Fibroblast of lung (primary cell): ENCODE data around the gene KCNH2. TPM values are rescaled to one million over a fixed set of nuclear protein-coding genes. Genes with fewer than 3 reads are reported as not detected.
A peak's percentile ranks its signal among the peaks of the same experiment; 100 is the strongest.

Experiments
- DNase-seq, 2 donors: peaks; one replicate each; pipeline versions ENCODE4 v3.0.0 to v3.0.0-alpha.2; 2010; ENCODE audit warnings: low read depth in 2 of 2
- H2AFZ ChIP-seq: 2 replicates; pipeline ENCODE4 v1.5.1; 2012; ENCODE audit warnings: low read length, control low read depth, inconsistent platforms
- H3K27ac ChIP-seq: 2 replicates; pipeline ENCODE4 v1.5.1; 2011; ENCODE audit warnings: low read length, control low read depth; ENCODE audit not compliant: insufficient read depth
- H3K27me3 ChIP-seq: 2 replicates; pipeline ENCODE4 v1.5.1; 2011; ENCODE audit warnings: mild to moderate bottlenecking, low read length; ENCODE audit not compliant: control insufficient read depth, insufficient read depth
- H3K36me3 ChIP-seq: 2 replicates; pipeline ENCODE4 v1.5.1; 2011; ENCODE audit warnings: low read length; ENCODE audit not compliant: control insufficient read depth, insufficient read depth
- H3K4me1 ChIP-seq: 2 replicates; pipeline ENCODE4 v1.5.1; 2011; ENCODE audit warnings: low read length; ENCODE audit not compliant: control insufficient read depth, insufficient read depth; ENCODE audit errors: extremely low read depth
- H3K4me2 ChIP-seq: 2 replicates; pipeline ENCODE4 v1.5.1; 2011; ENCODE audit warnings: low read length, control low read depth; ENCODE audit not compliant: insufficient read depth; ENCODE audit errors: extremely low read depth
- H3K4me3 ChIP-seq, 4 experiments: fragments of 200-600 bp in 1 of 4; sonication (generic) in 1 of 4; replicated peaks in 1 of 4; 2 replicates each; pipeline ENCODE4 v1.5.1; 2011 to 2016; ENCODE audit warnings: low read length in 4 of 4, low read depth in 3 of 4, mild to moderate bottlenecking in 3 of 4, control low read depth in 2 of 4, inconsistent platforms in 1 of 4, mixed read lengths in 1 of 4; ENCODE audit not compliant: insufficient read depth in 1 of 4; ENCODE audit errors: control extremely low read depth in 1 of 4
- H3K79me2 ChIP-seq: 2 replicates; pipeline ENCODE4 v1.5.1; 2012; ENCODE audit warnings: mild to moderate bottlenecking, low read length, inconsistent platforms; ENCODE audit not compliant: control insufficient read depth, insufficient read depth
- H3K9ac ChIP-seq: 2 replicates; pipeline ENCODE4 v1.5.1; 2011; ENCODE audit warnings: mild to moderate bottlenecking, low read length, control low read depth; ENCODE audit not compliant: insufficient read depth
- H3K9me3 ChIP-seq: 2 replicates; pipeline ENCODE4 v1.5.1; 2012; ENCODE audit warnings: low read depth, low read length; ENCODE audit not compliant: control insufficient read depth, insufficient read depth
- H4K20me1 ChIP-seq: 2 replicates; pipeline ENCODE4 v1.5.1; 2011; ENCODE audit warnings: low read length; ENCODE audit not compliant: control insufficient read depth, insufficient read depth; ENCODE audit errors: extremely low read depth
- EZH2 ChIP-seq: IDR thresholded peaks from 2 replicates; pipeline ENCODE4 v1.5.1; 2012; ENCODE audit warnings: low read length, control low read depth, mild to moderate bottlenecking; ENCODE audit errors: missing control alignments
- polyA plus RNA-seq, 2 donors: library from polyadenylated mRNA; depleted of rRNA in 1 of 2; stranded (reverse) in 1 of 2; unstranded in 1 of 2; fragments of >200 nt; gene quantifications; 2 replicates each; pipeline ENCODE4 v1.2.1, GENCODE V29; 2011 to 2012; ENCODE audit warnings: missing spikeins in 1 of 2
- total RNA-seq: library from RNA; depleted of rRNA; stranded (reverse); fragments of >200 nt; gene quantifications from 2 replicates; pipeline ENCODE4 v1.2.1, GENCODE V29; 2014
- TF ChIP-seq, protein P1 (sequence below), 2 donors: IDR thresholded peaks in 1 of 2; conservative IDR thresholded peaks in 1 of 2; 1 replicate in 1 of 2; 2 replicates in 1 of 2; pipeline ENCODE4 v1.5.1; 2011 to 2012; ENCODE audit warnings: low read length in 2 of 2, control low read depth in 1 of 2, inconsistent platforms in 1 of 2, low read depth in 1 of 2, mild to moderate bottlenecking in 1 of 2

KCNH2 gene
- total and polyA plus RNA-seq, 2 donors (not counting 1 experiment from before 2014, with no cell fraction given): 0.15 to 6.1 TPM

GRCh38 chr7:150964593-150965111 is 13.5 kb downstream of the KCNH2 start:
- H3K36me3 ChIP-seq: no peaks in the 10 kb centered on the region
- peaks cover 3% of the 10 kb centered on the region for H3K4me1 ChIP-seq
- no peak overlapping the region for H3K27ac ChIP-seq
- H3K4me3 ChIP-seq: no peak overlapping the region
- peaks cover 12% of the 10 kb centered on the region for H3K27me3 ChIP-seq
- TF ChIP-seq, protein P1, sequence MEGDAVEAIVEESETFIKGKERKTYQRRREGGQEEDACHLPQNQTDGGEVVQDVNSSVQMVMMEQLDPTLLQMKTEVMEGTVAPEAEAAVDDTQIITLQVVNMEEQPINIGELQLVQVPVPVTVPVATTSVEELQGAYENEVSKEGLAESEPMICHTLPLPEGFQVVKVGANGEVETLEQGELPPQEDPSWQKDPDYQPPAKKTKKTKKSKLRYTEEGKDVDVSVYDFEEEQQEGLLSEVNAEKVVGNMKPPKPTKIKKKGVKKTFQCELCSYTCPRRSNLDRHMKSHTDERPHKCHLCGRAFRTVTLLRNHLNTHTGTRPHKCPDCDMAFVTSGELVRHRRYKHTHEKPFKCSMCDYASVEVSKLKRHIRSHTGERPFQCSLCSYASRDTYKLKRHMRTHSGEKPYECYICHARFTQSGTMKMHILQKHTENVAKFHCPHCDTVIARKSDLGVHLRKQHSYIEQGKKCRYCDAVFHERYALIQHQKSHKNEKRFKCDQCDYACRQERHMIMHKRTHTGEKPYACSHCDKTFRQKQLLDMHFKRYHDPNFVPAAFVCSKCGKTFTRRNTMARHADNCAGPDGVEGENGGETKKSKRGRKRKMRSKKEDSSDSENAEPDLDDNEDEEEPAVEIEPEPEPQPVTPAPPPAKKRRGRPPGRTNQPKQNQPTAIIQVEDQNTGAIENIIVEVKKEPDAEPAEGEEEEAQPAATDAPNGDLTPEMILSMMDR (conservative IDR thresholded peaks at IDR 0.05 in 1 of 2, IDR thresholded peaks at IDR 0.05 in 1 of 2; ENCODE audit: low read depth in 1 of 2, low read length in 2 of 2): no peak
- no peak for TF ChIP-seq EZH2
- H3K9me3 ChIP-seq: no peaks in the 10 kb centered on the region
- no peak overlapping the region for H3K9ac ChIP-seq
- H3K4me2 ChIP-seq: no peak overlapping the region
- H2AFZ ChIP-seq: no peak overlapping the region
- no peaks in the 10 kb centered on the region for H4K20me1 ChIP-seq
- no peak for DNase-seq
- no peaks in the 10 kb centered on the region for H3K79me2 ChIP-seq

DNA sequence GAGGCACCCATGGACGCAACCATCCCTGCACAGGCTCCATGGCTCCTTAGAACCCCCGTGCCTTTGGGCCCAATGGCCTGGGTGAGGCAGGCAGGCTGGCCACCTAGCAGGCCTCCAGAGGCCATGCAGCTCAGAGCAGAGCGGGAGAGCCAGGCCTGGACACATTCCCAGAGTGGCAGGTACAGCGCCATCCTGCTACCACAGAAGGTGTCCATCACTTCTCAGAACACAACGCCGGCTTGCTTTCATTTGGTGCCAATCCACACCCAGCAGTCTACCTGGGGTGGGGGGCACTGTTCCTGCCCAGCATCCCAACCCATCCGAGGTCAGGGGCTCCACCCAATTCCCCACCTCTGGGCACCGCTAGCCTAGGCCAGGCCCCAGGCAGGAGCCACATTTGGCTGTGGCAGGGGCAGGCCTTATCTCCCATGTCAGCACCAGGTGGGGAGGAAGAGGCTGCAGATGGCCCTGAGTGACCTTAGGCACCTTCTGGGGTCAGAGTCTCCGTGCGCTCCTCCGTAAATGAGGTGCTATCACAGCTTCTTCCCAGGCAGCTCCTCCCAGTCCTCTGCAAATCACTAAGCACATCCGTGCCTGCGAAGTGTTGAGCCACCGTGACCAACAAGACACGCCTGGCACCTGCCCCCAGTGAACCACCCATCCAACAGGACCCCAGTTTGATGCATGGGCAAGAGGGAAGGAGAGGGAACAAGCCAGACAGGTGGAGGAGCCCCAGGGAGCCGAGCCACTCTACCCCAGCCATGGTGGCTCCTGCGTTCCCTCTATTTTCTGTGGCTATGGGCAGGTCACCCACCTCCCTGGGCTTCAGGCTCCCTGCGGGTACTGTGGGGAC is 14.2 kb downstream of the KCNH2 start:
- Histone ChIP-seq H3K4me3 (no peak overlapping the region), H3K9ac (no peak overlapping the region), H2AFZ (no peak overlapping the region), H3K27ac (no peak overlapping the region), H3K4me2 (no peak overlapping the region), H3K4me1 (peaks cover 3% of the 10 kb centered on the region), H3K27me3 (peaks cover 8% of the 10 kb centered on the region), H3K9me3 (no peaks in the 10 kb centered on the region), H3K79me2 (no peaks in the 10 kb centered on the region), H3K36me3 (no peaks in the 10 kb centered on the region), H4K20me1 (no peaks in the 10 kb centered on the region)
- DNase-seq: no peak
- no peak for TF ChIP-seq EZH2
- TF ChIP-seq, protein P1 (conservative IDR thresholded peaks at IDR 0.05 in 1 of 2, IDR thresholded peaks at IDR 0.05 in 1 of 2; ENCODE audit: low read depth in 1 of 2, low read length in 2 of 2): no peak

- no peaks in the 10 kb centered on the region for H4K20me1 ChIP-seq
- no peak overlapping the region for H3K27ac ChIP-seq
- no peaks in the 10 kb centered on the region for H3K9me3 ChIP-seq
- peaks cover 3% of the 10 kb centered on the region for H3K4me1 ChIP-seq
- peaks cover under 1% of the 10 kb centered on the region for H3K27me3 ChIP-seq
- DNase-seq: peak in 1 of 2 donors; percentile 27
- H3K4me3 ChIP-seq: no peak overlapping the region
- TF ChIP-seq EZH2: no peak
- TF ChIP-seq, protein P1 (conservative IDR thresholded peaks at IDR 0.05 in 1 of 2, IDR thresholded peaks at IDR 0.05 in 1 of 2; ENCODE audit: low read depth in 1 of 2, low read length in 2 of 2): peak; percentile 80 to 92
- no peaks in the 10 kb centered on the region for H3K79me2 ChIP-seq
- no peak overlapping the region for H3K4me2 ChIP-seq
- H2AFZ ChIP-seq: no peak overlapping the region
- H3K36me3 ChIP-seq: no peaks in the 10 kb centered on the region
- H3K9ac ChIP-seq: no peak overlapping the region
These were observed 15.3 kb downstream of the KCNH2 start for GRCh38 chr7:150962553-150963399.
